ENCODE results near the gene NATD1.

DNA sequence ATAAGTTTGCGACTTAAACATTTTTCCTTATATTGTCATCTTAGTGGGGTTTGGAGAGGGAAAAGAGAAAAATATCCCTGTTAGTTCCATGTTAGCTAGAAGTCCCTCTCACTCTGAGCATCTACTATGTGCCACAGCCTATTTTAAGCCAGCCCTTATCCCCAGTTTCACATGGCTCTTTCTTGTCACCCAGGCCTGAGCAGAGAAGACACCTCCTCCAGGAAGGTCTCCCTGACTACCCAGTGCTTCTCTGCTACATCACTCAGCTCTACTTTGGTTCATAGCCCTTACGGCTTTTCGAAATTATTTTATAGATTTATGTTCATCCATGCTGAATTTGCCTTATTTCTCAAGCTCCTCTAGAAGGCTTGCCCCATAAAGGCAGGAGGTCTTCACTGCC is 24.1 kb upstream of the NATD1 start:
- no peak for TF ChIP-seq CTCF (IDR thresholded peaks at IDR 0.05; ENCODE audit: low read depth, low read length, missing input control)
- no peak for TF ChIP-seq MAX (IDR thresholded peaks at IDR 0.05)
- TF ChIP-seq YY1 (IDR thresholded peaks at IDR 0.05) = no peak
- TF ChIP-seq SP1 (IDR thresholded peaks at IDR 0.05) = no peak
- no peak for TF ChIP-seq TAF1 (conservative IDR thresholded peaks at IDR 0.05)
- TF ChIP-seq, protein P1, sequence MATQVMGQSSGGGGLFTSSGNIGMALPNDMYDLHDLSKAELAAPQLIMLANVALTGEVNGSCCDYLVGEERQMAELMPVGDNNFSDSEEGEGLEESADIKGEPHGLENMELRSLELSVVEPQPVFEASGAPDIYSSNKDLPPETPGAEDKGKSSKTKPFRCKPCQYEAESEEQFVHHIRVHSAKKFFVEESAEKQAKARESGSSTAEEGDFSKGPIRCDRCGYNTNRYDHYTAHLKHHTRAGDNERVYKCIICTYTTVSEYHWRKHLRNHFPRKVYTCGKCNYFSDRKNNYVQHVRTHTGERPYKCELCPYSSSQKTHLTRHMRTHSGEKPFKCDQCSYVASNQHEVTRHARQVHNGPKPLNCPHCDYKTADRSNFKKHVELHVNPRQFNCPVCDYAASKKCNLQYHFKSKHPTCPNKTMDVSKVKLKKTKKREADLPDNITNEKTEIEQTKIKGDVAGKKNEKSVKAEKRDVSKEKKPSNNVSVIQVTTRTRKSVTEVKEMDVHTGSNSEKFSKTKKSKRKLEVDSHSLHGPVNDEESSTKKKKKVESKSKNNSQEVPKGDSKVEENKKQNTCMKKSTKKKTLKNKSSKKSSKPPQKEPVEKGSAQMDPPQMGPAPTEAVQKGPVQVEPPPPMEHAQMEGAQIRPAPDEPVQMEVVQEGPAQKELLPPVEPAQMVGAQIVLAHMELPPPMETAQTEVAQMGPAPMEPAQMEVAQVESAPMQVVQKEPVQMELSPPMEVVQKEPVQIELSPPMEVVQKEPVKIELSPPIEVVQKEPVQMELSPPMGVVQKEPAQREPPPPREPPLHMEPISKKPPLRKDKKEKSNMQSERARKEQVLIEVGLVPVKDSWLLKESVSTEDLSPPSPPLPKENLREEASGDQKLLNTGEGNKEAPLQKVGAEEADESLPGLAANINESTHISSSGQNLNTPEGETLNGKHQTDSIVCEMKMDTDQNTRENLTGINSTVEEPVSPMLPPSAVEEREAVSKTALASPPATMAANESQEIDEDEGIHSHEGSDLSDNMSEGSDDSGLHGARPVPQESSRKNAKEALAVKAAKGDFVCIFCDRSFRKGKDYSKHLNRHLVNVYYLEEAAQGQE (IDR thresholded peaks at IDR 0.05) = no peak
- TF ChIP-seq JUND (IDR thresholded peaks at IDR 0.05) = no peak
- no peak for TF ChIP-seq EGR1 (IDR thresholded peaks at IDR 0.05; ENCODE audit: low read depth in 2 of 2)
- no peak for TF ChIP-seq GABPA (IDR thresholded peaks at IDR 0.05 in 1 of 2, conservative IDR thresholded peaks at IDR 0.05 in 1 of 2)
- TF ChIP-seq HNF4A (conservative IDR thresholded peaks at IDR 0.05) = no peak
- TF ChIP-seq NR2F2 (IDR thresholded peaks at IDR 0.05) = no peak
- no peak for TF ChIP-seq FOXA1 (IDR thresholded peaks at IDR 0.05)

Measured in liver (tissue), 3 donors.